Right lobe of liver (tissue), 6 donors: ENCODE measurements around the gene DMBX1. TPM values are rescaled to one million over a fixed set of nuclear protein-coding genes. Genes with fewer than 3 reads are reported as not detected.

Experiments
- ATAC-seq, 4 donors: fragments of 200-7000 bp; cut with Tn5 transposase; one replicate each; pipeline ENCODE4 v1.9.1; 2020; ENCODE audit warnings: mild to moderate bottlenecking in 4 of 4, moderate library complexity in 4 of 4
- DNase-seq, 3 donors: peaks; one replicate each; pipeline ENCODE4 v3.0.0-alpha.2; 2020
- H3K27ac ChIP-seq, 3 donors: fragments of 200-600 bp; one replicate each; pipeline ENCODE4 v1.8.0; 2022
- H3K27me3 ChIP-seq, 2 donors: fragments of 200-600 bp; one replicate each; pipeline ENCODE4 v1.8.0; 2022
- H3K36me3 ChIP-seq, 4 donors: fragments of 200-600 bp; sonication (generic) in 1 of 4; one replicate each; pipeline versions ENCODE4 v1.5.1 to v1.8.0; 2017 to 2022; ENCODE audit warnings: control low read depth in 1 of 4
- H3K4me1 ChIP-seq, 4 donors: fragments of 200-600 bp; sonication (generic) in 1 of 4; one replicate each; pipeline versions ENCODE4 v1.5.1 to v1.8.0; 2017 to 2022; ENCODE audit warnings: control low read depth in 1 of 4
- H3K4me3 ChIP-seq, 3 donors: fragments of 200-600 bp; one replicate each; pipeline ENCODE4 v1.8.0; 2022
- H3K9me3 ChIP-seq, 4 donors: fragments of 200-600 bp; sonication (generic) in 1 of 4; one replicate each; pipeline versions ENCODE4 v1.5.1 to v1.8.0; 2017 to 2022; ENCODE audit warnings: control low read depth in 1 of 4
- POLR2A ChIP-seq: fragments of 450-650 bp; IDR thresholded peaks from one replicate; pipeline ENCODE4 v1.6.1; 2017; ENCODE audit warnings: antibody characterized with exemption, mild to moderate bottlenecking
- WGBS: methylation state at CpG from one replicate; pipeline ENCODE4 v1.1.6; 2018; ENCODE audit warnings: low coverage, low lambda C conversion rate; ENCODE audit not compliant: insufficient coverage; ENCODE audit errors: missing lambda C conversion rate; 5-methylcytosine and 5-hydroxymethylcytosine counted together
- intact Hi-C, 2 donors: fragments of 100-400 bp; cut with DNase I; formaldehyde crosslinking; loops; one replicate each; pipeline versions ENCODE4 v1.11.2 to v1.14.1; 2022
- total RNA-seq, 6 experiments: library from RNA; depleted of rRNA in 2 of 6; stranded (reverse); fragments of >200 nt in 2 of 6; fragmentation: NEBNext Ultra II Directional in 3 of 6; extraction: Animal tissue kit (Norgen Biotek cat#: 25700) in 3 of 6; gene quantifications; one replicate each; pipeline versions ENCODE4 v1.1.0 to v1.2.4, GENCODE V29; 2016 to 2023
- TF ChIP-seq, protein P1 (sequence below), 4 donors: fragments of 200-600 bp in 3 of 4; fragments of 450-650 bp in 1 of 4; IDR thresholded peaks; one replicate each; pipeline versions ENCODE4 v1.5.1 to v1.8.0; 2016 to 2022; ENCODE audit warnings: antibody characterized with exemption in 4 of 4, mild to moderate bottlenecking in 2 of 4
- donor health status: DM: no; HTN: yes; CAD: no.
- donor health status: DM: no; HTN: no; CAD: no.
- donor health status: DM: no; HTN: no; CAD: no.
- donor health status: DM: no; HTN: yes; CAD: no.
- donor health status: DM: no; HTN: yes; CAD: no.

The DMBX1 gene
- total RNA-seq, 6 experiments from 2014 or later = not detected

DNA sequence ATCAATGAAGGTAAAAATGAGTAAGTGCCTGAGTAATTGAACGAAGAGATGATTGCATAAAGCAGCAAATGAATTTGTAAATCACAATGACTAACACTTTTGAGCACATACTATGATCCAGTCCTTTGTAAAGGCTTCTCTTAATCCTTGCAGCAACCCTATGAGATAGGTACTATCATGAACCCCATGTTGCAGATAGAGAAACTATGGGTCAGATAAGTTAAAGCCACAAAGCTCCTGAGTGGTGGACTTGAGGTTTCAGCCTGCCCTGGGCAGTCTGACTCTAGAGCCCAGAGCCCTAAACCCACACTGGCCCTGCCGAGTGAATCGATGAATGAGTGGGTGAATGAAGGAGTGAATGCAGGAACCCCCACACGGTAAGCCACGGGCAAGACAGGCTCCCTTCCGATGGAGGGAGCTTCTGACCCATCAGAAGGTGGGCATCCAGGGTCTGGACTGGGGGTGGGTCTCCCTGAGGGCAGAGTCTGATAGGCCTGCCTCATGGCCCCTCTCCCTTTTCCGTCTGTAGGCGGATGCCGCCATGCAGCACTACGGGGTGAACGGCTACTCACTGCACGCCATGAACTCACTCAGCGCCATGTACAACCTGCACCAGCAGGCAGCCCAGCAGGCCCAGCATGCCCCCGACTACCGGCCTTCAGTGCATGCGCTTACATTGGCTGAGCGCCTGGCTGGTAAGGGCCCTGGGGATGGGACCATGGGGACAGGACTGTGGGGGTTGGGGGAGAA lies 17.0 kb downstream of the DMBX1 start:
- H3K27me3 ChIP-seq = no peaks in the 10 kb centered on the region
- ATAC-seq (no peak), DNase-seq (no peak)
- intact Hi-C loops = no loop called here
- no peaks in the 10 kb centered on the region for H3K36me3 ChIP-seq
- TF ChIP-seq, protein P1, sequence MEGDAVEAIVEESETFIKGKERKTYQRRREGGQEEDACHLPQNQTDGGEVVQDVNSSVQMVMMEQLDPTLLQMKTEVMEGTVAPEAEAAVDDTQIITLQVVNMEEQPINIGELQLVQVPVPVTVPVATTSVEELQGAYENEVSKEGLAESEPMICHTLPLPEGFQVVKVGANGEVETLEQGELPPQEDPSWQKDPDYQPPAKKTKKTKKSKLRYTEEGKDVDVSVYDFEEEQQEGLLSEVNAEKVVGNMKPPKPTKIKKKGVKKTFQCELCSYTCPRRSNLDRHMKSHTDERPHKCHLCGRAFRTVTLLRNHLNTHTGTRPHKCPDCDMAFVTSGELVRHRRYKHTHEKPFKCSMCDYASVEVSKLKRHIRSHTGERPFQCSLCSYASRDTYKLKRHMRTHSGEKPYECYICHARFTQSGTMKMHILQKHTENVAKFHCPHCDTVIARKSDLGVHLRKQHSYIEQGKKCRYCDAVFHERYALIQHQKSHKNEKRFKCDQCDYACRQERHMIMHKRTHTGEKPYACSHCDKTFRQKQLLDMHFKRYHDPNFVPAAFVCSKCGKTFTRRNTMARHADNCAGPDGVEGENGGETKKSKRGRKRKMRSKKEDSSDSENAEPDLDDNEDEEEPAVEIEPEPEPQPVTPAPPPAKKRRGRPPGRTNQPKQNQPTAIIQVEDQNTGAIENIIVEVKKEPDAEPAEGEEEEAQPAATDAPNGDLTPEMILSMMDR (IDR thresholded peaks at IDR 0.05) = no peak
- no peak for TF ChIP-seq POLR2A
- H3K27ac ChIP-seq = no peak overlapping the region
- 42% methylated on average over 5 of the region's 17 CpGs for WGBS
- no peak overlapping the region for H3K4me3 ChIP-seq
- H3K9me3 ChIP-seq = no peaks in the 10 kb centered on the region
- no peaks in the 10 kb centered on the region for H3K4me1 ChIP-seq

DNA sequence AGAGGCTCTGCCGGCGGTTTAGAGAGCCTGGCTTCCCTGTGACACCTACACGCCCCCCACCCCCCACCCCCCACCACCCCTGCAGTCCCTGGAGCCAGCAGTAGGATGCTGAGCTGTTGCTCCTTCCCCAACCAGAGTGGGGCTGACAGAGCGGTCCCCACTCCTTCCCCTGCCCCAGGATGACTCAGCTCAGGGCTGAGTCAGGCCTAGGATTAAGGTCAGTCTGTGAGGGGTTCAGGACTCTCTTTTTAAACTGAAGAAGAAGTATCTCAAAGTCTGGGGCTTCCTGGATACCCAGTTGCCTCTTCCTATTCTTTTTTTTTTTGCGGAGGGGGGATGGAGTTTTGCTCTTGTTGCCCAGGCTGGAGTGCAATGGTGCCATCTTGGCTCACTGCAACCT lies 19.1 kb downstream of the DMBX1 start:
- no peak overlapping the region for H3K4me3 ChIP-seq
- no peak for ATAC-seq
- H3K27me3 ChIP-seq = no peaks in the 10 kb centered on the region
- no peaks in the 10 kb centered on the region for H3K36me3 ChIP-seq
- DNase-seq = no peak
- H3K4me1 ChIP-seq = no peaks in the 10 kb centered on the region
- H3K9me3 ChIP-seq = no peaks in the 10 kb centered on the region
- intact Hi-C loops = no loop called here
- TF ChIP-seq, protein P1 (IDR thresholded peaks at IDR 0.05) = no peak
- TF ChIP-seq POLR2A = no peak
- H3K27ac ChIP-seq = no peak overlapping the region
- 86% methylated on average over 1 of the region's 5 CpGs for WGBS

DNA sequence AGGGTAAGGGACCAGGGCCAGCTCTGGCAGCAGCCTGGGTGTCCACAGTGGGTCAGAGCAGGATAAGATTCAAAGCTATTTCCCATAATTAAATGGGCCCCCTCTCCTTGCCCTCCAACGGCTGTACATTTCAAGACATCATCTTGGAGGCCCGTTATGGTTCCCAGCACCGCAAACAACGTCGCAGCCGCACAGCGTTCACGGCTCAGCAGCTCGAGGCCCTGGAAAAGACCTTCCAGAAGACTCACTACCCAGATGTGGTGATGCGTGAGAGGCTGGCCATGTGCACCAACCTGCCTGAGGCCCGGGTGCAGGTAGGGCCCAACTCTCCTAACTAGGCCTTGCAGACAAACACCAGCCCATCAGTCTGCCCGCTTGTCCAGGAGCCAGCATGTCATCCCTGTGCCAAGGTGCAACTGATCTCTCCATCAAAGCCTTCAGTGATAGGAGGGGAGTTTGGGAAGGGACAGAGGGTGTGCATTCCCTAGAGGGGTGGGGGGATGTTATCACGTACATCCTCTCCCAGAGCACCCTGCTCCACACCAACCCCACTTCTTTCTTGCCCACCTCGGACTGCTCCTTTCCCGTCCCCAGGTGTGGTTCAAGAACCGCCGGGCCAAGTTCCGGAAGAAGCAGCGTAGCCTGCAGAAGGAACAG lies 20.8 kb downstream of the DMBX1 start:
- TF ChIP-seq, protein P1 (IDR thresholded peaks at IDR 0.05) = no peak
- TF ChIP-seq POLR2A = no peak
- no peak overlapping the region for H3K4me3 ChIP-seq
- no peak for DNase-seq
- no peaks in the 10 kb centered on the region for H3K27me3 ChIP-seq
- H3K36me3 ChIP-seq = no peaks in the 10 kb centered on the region
- intact Hi-C loops = no loop called here
- WGBS = 95% methylated on average over 8 of the region's 19 CpGs
- no peak overlapping the region for H3K27ac ChIP-seq
- no peaks in the 10 kb centered on the region for H3K4me1 ChIP-seq
- no peaks in the 10 kb centered on the region for H3K9me3 ChIP-seq
- no peak for ATAC-seq

DNA sequence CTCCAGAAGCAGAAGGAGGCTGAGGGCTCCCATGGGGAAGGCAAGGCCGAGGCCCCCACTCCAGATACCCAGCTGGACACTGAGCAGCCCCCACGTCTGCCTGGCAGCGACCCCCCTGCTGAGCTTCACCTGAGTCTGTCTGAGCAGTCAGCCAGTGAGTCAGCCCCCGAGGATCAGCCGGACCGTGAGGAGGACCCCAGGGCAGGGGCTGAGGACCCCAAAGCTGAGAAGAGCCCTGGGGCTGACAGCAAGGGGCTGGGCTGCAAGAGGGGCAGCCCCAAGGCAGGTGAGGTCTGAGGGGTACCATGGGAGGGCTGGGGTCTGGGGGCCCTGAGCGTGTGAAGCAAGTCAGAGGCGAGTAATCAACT lies 21.3 kb downstream of the DMBX1 start:
- intact Hi-C loops = no loop called here
- no peaks in the 10 kb centered on the region for H3K27me3 ChIP-seq
- WGBS = 100% methylated on average over 1 of the region's 8 CpGs
- no peak for DNase-seq
- TF ChIP-seq, protein P1 (IDR thresholded peaks at IDR 0.05) = no peak
- TF ChIP-seq POLR2A = no peak
- ATAC-seq = no peak
- no peaks in the 10 kb centered on the region for H3K9me3 ChIP-seq
- H3K27ac ChIP-seq = no peak overlapping the region
- no peak overlapping the region for H3K4me3 ChIP-seq
- no peaks in the 10 kb centered on the region for H3K36me3 ChIP-seq
- no peaks in the 10 kb centered on the region for H3K4me1 ChIP-seq
